HG03460 (cell line): ENCODE measurements around the gene ADAM12.
"Not testable (repeated sequence)": the region's sequence is repeated elsewhere in the genome, so short reads cannot be mapped to it uniquely, and the experiment has no call there.

ENCODE experiments used
- ATAC-seq: cut with Tn5 transposase; IDR thresholded peaks from one replicate; pipeline ENCODE4 v1.9.1; 2021; ENCODE audit not compliant: unreplicated experiment

ADAM12 gene

DNA sequence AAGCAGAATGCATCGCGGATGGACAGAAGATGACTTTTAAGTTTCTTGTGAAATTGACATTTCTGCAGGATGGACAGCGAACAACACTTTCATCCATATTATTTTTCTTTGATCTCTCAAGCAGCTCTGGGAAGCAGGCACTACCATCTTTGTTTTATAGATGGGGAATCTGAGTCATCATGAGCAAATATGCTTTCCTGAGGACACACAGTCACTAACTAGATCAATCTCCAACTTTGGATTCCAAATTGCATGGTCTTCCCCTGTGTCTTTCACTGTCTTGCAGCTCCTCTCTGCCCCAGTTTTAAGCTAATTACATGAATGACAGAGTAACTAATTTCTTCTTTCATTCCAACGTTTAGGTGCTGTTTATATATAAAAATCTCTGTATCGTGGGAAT, 201.5 kb downstream of the ADAM12 start:
- no peak for ATAC-seq

DNA sequence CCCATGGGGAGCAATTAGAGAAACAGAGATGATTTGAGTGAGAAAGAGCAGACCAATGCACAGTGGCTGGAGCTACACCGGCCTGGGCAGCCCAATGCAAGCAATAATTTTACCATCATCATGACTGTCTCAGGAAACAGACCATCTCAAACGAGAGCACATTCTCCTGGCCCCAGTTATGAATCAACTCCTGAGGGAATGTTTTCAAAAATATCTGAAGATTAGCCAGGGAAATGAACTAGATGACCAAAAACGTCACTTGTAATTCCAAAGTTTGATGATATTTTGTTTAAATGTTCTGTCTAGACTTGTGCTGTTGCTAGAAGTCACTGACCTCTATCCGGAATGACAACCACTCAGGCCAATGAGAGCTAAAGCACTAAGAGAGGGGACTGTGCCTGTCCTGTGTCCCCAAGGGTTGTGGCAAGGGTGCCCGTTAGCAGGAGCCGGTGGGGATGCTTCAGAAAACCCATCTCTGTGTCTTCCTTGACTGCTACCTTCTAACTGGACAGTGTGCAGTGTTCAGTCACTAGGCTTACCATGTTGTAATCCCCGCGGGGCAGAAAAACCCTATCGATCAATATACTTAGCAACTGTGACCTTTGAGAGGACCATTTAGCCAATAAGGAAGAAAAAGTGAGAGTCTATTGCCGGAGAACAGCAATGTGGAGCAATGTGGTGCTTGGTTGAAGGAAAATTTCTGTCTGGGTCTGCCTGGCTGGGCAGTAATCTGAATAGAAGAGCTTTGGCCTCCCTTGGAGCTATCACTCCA, 202.4 kb downstream of the ADAM12 start:
- ATAC-seq = no peak

DNA sequence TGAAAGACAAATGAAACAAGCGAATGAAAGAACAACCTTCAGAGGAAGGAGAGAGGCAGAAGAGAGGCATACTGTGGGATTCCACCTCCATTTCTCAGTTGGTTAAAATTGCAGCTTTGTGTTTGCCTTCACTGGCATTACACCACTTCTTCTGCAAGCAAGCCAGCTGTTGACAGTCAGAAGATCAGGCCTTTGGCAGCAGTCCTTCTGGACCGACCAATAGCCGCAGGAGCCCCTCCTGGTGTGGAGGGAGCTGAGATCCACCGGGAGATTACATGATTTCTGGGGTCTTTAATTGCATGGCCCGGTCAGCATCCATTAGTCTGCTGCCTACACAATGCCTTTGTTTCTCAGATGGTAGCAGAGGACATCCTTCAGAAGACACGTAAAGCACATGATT, 206.7 kb downstream of the ADAM12 start:
- ATAC-seq = no peak

DNA sequence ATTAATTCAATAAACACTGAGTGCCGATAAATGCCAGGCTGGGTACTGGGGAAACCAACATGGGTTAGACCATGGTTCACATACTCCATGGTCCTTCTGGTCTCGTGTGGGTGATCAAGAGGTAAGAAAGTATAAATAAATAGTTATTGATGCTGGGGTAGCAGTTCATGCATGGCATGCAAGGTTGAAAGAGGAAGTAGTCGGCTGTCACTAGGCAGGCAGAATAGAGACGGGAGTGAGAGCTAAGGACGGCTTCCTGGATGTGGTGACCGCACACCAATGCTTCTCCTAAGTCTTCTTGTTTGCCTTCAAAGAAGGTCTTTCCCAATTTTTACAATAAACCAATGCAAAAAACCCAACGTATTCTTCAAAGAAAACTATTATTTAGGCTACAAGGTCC, 208.6 kb downstream of the ADAM12 start:
- ATAC-seq = peak; percentile 61

DNA sequence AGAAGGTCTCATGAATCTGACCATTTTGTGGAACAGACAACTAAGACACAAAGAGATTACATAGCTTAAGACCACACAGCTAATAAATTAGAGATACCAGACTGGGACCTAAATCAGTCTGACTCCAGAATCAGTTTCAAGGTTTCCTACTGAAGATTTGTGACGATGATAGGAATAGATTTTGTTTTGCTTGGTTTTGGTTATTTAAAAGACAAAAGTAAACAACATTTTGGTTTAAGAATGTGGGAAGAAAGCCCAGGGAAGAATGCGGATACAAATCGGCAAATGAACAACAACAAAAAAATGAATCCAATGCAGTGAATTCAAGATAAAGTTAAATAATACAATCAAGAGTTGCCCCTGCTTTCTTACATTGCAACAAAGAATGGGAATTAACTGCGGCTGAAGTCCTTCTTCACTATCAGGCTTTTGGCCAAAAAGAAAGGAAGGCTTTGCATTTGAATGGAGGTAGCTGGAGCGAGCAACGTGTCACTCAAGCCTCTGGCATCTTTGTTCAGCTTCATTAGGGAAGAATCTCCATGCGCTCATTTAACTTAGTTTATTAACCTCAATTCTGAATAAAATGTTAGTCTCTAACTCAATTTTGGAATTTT, 210.8 kb downstream of the ADAM12 start:
- ATAC-seq = no peak

DNA sequence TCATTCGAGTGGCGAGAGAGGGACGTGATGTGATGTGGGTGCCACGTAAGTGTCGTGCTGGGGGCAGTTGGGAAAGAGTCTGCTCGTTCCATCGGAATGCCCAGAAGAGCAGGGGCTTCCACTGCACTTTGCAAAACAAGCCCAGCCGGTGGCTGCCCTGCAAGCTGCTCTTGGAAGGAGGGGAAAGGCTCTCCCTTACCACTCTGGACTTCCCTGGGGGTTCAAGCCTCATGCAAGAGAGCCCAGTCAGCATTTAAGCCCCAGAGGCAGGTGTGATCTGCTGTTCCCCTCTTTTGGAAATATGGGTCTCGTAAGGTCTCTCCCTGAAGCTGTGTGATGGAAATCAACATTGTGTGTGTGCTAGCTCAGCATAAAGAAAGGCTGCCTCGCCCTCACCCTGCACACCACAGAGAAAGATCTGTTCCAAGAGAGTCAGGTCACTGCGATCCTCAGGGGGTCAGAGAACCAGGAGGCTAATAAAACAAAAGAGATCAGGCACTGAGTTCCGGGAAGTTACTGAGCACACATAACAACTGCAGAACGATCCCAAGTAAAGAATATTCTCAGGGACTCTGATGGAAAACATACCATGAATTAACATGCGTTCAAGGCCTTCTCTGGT, 212.5 kb downstream of the ADAM12 start:
- no peak for ATAC-seq

GRCh38 chr10:126172755-126173154, 215.5 kb downstream of the ADAM12 start:
- ATAC-seq = not testable (repeated sequence)

DNA sequence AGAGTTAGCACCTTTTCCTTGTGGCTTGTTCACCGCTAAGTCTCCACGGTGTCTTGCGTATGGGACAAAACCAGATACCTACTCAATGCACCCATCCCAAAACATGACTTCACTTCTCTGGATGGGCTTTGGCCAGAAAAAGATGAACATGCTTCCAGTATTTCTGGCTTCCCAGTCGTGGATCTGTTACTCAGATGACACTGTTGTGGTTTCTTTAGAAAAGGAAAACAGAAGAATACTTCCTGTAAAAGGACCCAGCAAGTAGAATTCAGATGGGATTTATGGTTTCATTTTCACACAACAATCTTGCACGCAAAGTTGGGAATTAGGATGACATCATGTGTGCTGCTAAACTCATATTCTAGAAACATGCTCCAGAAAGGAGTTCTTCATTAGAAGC, 216.7 kb downstream of the ADAM12 start:
- ATAC-seq = no peak

GRCh38 chr10:126170776-126171175, 217.5 kb downstream of the ADAM12 start:
- ATAC-seq = no peak

GRCh38 chr10:126170371-126170770, 217.9 kb downstream of the ADAM12 start:
- no peak for ATAC-seq

DNA sequence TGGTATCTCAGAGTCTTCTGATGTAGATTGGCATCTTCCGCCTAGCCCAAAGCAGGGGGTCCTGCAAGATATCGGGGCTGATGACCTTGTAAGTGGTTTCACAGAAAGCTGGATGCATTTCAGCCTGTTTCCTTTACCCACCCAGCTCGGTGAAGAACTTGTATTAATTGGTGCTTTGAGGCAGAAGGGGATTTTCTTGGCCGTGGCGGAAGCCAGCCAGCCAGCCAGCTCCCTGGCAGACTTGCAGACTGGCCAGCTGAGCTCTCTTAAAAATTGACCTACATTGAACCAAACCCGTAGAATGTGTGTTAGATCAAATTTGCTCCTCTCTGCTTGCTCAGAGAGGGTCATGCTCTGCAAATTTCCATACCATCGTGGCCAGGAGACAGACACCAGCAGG, 218.4 kb downstream of the ADAM12 start:
- no peak for ATAC-seq

GRCh38 chr10:126166797-126167196, 221.5 kb downstream of the ADAM12 start:
- no peak for ATAC-seq

DNA sequence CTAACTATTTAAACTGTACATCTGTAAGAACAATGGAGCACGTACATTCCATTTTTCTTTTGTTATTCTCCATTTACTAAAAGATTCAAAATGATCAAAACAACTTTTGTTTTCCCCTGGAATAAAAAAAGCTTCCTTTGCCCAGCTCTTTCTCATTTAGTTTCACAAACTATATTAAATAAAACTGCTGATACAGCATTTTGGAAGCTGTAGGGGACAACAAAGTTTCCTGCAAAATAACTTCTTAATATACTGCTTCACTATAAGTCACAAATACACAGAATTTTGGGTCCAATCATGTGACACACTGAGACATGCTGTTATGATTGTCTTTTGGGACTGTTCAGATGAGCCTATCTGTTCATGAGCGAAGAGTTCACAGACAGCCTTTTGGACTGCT, 222.4 kb downstream of the ADAM12 start:
- ATAC-seq = no peak

GRCh38 chr10:126163506-126163905, 224.8 kb downstream of the ADAM12 start:
- no peak for ATAC-seq

DNA sequence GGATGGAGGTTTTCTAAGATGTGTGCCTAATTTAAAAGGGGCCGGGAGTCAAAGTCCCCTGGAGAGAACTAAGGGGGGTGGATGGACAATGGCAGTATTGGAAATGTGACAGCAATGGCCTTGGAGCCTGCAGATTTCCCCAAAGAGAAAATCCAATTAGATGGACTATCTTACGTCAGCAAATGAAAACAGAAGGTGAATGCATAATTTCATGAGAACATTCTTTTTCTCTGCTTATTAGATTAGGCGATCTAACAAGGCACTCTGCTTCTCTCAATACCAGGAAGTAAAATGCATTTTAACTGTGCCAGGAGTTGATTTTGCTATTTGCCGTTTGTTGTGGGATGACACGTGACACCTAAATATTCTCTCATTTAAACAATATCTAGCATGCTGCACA, 226.6 kb downstream of the ADAM12 start:
- ATAC-seq = no peak

DNA sequence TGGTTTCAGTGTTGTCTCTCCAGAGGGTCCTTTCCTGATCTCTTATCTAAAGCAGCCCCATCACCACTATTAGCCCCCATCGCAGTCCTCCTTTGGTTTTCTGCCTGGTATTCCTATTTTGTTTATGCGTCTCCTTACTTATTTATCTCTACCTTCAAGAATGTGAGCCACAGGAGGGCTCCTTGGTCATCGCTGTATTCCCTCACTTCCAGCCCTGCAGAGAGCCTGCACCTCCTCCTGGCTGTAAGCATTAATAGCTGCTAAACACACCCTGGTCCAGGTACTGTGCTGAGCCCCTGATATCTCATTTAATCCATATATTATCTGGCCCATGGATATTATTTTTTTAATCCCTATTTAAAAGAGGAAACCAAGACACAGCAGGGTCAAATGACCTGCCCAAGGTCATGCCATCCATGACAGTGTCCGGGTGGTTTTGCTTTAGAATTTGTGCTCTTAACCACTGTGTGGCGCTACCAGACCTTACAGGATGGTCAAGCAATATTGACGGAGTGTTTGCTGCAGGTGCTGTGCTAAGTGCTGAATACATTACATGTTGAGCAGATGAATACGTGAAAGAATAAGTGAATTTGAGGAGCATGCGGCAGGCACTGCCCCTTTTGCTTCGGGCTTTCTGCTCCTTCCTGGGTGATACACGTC, 227.2 kb downstream of the ADAM12 start:
- ATAC-seq = no peak

- ATAC-seq = no peak
These were observed 227.7 kb downstream of the ADAM12 start for GRCh38 chr10:126160571-126160970.

GRCh38 chr10:126158133-126158892, 230.0 kb downstream of the ADAM12 start:
- ATAC-seq = no peak

GRCh38 chr10:126157189-126157588, 231.1 kb downstream of the ADAM12 start:
- ATAC-seq = no peak

GRCh38 chr10:126156503-126156902, 231.8 kb downstream of the ADAM12 start:
- no peak for ATAC-seq

GRCh38 chr10:126156012-126156411, 232.3 kb downstream of the ADAM12 start:
- ATAC-seq = no peak
